Esophagus squamous epithelium (tissue), 4 donors: ENCODE measurements around the gene KIF1B.

Experiments
- POLR2A ChIP-seq, 4 donors: fragments of 450-650 bp; IDR thresholded peaks; one replicate each; pipeline ENCODE4 v1.6.1; 2017; ENCODE audit warnings: antibody characterized with exemption in 4 of 4, mild to moderate bottlenecking in 4 of 4, moderate library complexity in 3 of 4
- TF ChIP-seq, protein P1 (sequence below), 6 experiments: fragments of 450-650 bp in 4 of 6; fragments of 200-600 bp in 2 of 6; sonication (generic) in 2 of 6; IDR thresholded peaks; one replicate each; pipeline ENCODE4 v1.5.1; 2016 to 2019; ENCODE audit warnings: antibody characterized with exemption in 6 of 6, mild to moderate bottlenecking in 4 of 6, moderate library complexity in 4 of 6

DNA sequence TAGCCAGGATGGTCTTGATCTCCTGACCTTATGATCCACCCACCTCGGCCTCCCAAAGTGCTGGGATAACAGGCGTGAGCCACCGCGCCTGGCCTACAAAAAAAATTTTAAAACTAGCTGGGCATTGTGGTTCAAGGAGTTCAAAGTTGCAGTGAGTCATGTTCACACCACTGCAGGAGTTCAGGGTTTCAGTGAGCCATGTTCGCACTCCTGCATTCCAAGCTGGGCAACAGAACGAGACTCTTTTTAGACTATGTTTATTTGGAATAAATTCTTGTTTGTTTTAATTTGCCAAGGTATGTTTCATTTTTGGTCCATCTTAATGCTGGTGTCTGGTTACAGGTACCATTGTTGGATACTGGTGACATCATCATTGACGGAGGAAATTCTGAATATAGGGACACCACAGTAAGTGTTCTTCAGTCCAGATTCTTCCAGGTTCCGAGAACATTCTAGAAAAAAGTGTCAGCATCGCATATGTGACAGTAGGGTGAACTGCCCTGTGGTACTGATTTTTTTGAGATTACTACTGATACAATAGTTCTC is 192.4 kb downstream of the KIF1B start:
- TF ChIP-seq POLR2A (IDR thresholded peaks at IDR 0.05) = no peak
- TF ChIP-seq, protein P1, sequence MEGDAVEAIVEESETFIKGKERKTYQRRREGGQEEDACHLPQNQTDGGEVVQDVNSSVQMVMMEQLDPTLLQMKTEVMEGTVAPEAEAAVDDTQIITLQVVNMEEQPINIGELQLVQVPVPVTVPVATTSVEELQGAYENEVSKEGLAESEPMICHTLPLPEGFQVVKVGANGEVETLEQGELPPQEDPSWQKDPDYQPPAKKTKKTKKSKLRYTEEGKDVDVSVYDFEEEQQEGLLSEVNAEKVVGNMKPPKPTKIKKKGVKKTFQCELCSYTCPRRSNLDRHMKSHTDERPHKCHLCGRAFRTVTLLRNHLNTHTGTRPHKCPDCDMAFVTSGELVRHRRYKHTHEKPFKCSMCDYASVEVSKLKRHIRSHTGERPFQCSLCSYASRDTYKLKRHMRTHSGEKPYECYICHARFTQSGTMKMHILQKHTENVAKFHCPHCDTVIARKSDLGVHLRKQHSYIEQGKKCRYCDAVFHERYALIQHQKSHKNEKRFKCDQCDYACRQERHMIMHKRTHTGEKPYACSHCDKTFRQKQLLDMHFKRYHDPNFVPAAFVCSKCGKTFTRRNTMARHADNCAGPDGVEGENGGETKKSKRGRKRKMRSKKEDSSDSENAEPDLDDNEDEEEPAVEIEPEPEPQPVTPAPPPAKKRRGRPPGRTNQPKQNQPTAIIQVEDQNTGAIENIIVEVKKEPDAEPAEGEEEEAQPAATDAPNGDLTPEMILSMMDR (IDR thresholded peaks at IDR 0.05) = no peak
